Measurements from ENCODE around the gene INSYN2B.

- no peak for TF ChIP-seq YY1 (IDR thresholded peaks at IDR 0.05; ENCODE audit: insufficient read depth, insufficient read length)
- TF ChIP-seq ZNF274 (IDR thresholded peaks at IDR 0.05; ENCODE audit: low read depth, low read length): no peak
These were observed at the start of gene INSYN2B for GRCh38 chr5:169980418-169981053.

Data from NT2/D1 (cell line).